Measurements from ENCODE around the gene ZCWPW2. TPM values are rescaled to one million over a fixed set of nuclear protein-coding genes. Genes with fewer than 3 reads are reported as not detected.

ZCWPW2 gene
- total RNA-seq, 4 donors from 2014 or later: 0.55 to 1.6 (median 1.3) TPM; not detected in 1

- no peaks in the 10 kb centered on the region for H3K27me3 ChIP-seq
- no peaks in the 10 kb centered on the region for H3K4me1 ChIP-seq
- DNase-seq (no peak), ATAC-seq (peak in 1 of 2 donors; percentile 56)
- no peaks in the 10 kb centered on the region for H3K9me3 ChIP-seq
- in situ Hi-C loops (cut with MboI; ENCODE audit: low sequenced_read_pairs in 4 of 4) (loop anchor here in 1 of 4 donors (25.0 kb wide), 1 partner anchor 596 kb away; the partner anchor contains the start of gene EOMES), intact Hi-C loops (cut with DNase I; ENCODE audit: low total_unique reads) (no loop called here)
- no peak overlapping the region for H3K27ac ChIP-seq
- H3K36me3 ChIP-seq: no peaks in the 10 kb centered on the region
- TF ChIP-seq CTCF (IDR thresholded peaks at IDR 0.05 in 4 of 5, conservative IDR thresholded peaks at IDR 0.05 in 1 of 5): no peak
- TF ChIP-seq POLR2A (IDR thresholded peaks at IDR 0.05): no peak
- H3K4me3 ChIP-seq: no peak overlapping the region
Observed at GRCh38 chr3:28308196-28308595, 40.3 kb upstream of the ZCWPW2 start.

- DNase-seq (no peak), ATAC-seq (no peak)
- no peaks in the 10 kb centered on the region for H3K27me3 ChIP-seq
- in situ Hi-C loops (cut with MboI; ENCODE audit: low sequenced_read_pairs in 4 of 4) (loop anchor here in 2 of 4 donors (10.0 to 25.0 kb wide), 2 partner anchors 601 to 603 kb away; partner anchors contain the start of gene EOMES (in 1 of the 2)), intact Hi-C loops (cut with DNase I; ENCODE audit: low total_unique reads) (no loop called here)
- H3K36me3 ChIP-seq: peaks cover 0 to 5% of the 10 kb centered on the region in 2 donors
- TF ChIP-seq CTCF (IDR thresholded peaks at IDR 0.05 in 4 of 5, conservative IDR thresholded peaks at IDR 0.05 in 1 of 5): no peak
- no peak for TF ChIP-seq POLR2A (IDR thresholded peaks at IDR 0.05)
- no peak overlapping the region for H3K4me3 ChIP-seq
- no peak overlapping the region for H3K27ac ChIP-seq
- H3K4me1 ChIP-seq: no peaks in the 10 kb centered on the region
- no peaks in the 10 kb centered on the region for H3K9me3 ChIP-seq
Observed at GRCh38 chr3:28315711-28316110, 32.8 kb upstream of the ZCWPW2 start.

GRCh38 chr3:28316226-28316625 is 32.3 kb upstream of the ZCWPW2 start:
- intact Hi-C loops (cut with DNase I; ENCODE audit: low total_unique reads): no loop called here
- ATAC-seq: no peak
- H3K27ac ChIP-seq: no peak overlapping the region
- TF ChIP-seq POLR2A (IDR thresholded peaks at IDR 0.05) (no peak), CTCF (IDR thresholded peaks at IDR 0.05 in 4 of 5, conservative IDR thresholded peaks at IDR 0.05 in 1 of 5) (no peak)
- no peaks in the 10 kb centered on the region for H3K27me3 ChIP-seq
- no peaks in the 10 kb centered on the region for H3K4me1 ChIP-seq
- no peak overlapping the region for H3K4me3 ChIP-seq
- H3K9me3 ChIP-seq: no peaks in the 10 kb centered on the region
- in situ Hi-C loops (cut with MboI; ENCODE audit: low sequenced_read_pairs in 4 of 4): loop anchor here in 2 of 4 donors (10.0 to 25.0 kb wide), 2 partner anchors 601 to 604 kb away; partner anchors contain the start of gene EOMES (in 1 of the 2)
- H3K36me3 ChIP-seq: peaks cover 0 to 5% of the 10 kb centered on the region in 2 donors
- no peak for DNase-seq

GRCh38 chr3:28317438-28318022 is 31.0 kb upstream of the ZCWPW2 start:
- intact Hi-C loops (cut with DNase I; ENCODE audit: low total_unique reads) (no loop called here), in situ Hi-C loops (cut with MboI; ENCODE audit: low sequenced_read_pairs in 4 of 4) (loop anchor here in 2 of 4 donors (10.0 to 25.0 kb wide), 2 partner anchors 603 to 605 kb away; partner anchors contain the start of gene EOMES (in 1 of the 2))
- Histone ChIP-seq H3K27ac (no peak overlapping the region), H3K9me3 (no peaks in the 10 kb centered on the region), H3K27me3 (no peaks in the 10 kb centered on the region), H3K36me3 (peaks cover 0 to 5% of the 10 kb centered on the region in 2 donors), H3K4me3 (no peak overlapping the region), H3K4me1 (no peaks in the 10 kb centered on the region)
- ATAC-seq (peak in 1 of 2 donors; percentile 75), DNase-seq (no peak)
- TF ChIP-seq CTCF (IDR thresholded peaks at IDR 0.05 in 4 of 5, conservative IDR thresholded peaks at IDR 0.05 in 1 of 5): peak in 4 of 5 experiments; percentile 25 to 62 (median 32)
- TF ChIP-seq POLR2A (IDR thresholded peaks at IDR 0.05): no peak
